ENCODE results near the gene KRTAP5-1. TPM values are rescaled to one million over a fixed set of nuclear protein-coding genes. Genes with fewer than 3 reads are reported as not detected.
A peak's percentile ranks its signal among the peaks of the same experiment; 100 is the strongest.

The KRTAP5-1 gene
- total and polyA plus RNA-seq, 4 donors, result 2.1 to 5.7 TPM; not detected in 2

DNA sequence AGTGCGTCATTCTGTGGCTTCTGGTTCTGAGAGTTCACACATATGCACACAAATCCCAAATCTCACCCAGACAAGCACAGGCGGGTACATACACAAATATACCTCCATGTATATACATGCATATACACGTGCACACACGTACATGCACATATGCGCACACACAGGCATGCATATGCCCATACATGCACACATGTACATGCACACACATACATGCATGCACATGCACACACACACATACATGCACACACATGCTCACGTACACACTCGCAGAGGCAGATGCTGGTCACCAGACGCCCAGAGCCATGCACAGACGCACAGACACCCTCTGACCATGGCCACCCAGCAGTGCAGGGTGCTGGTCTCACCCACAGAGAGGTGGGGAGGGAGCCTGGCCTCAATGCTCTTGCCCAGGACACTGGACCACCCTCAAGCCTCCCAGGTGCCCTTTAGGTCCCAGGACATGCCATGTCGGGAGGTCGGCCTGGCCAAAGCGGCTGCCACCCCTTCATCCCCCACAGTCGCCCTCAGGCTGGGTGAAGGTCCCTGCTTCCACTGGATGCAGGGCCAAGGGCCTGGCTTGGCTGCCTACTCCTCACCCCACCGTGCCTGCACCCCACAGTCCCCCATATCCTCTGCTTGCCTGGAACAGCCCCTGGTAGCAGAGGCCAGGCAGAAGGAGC, 22.5 kb downstream of the KRTAP5-1 start:
- H3K9me3 ChIP-seq (ENCODE audit: control insufficient read depth, insufficient read depth, low read length), result no peaks in the 10 kb centered on the region
- H3K36me3 ChIP-seq (ENCODE audit: control insufficient read depth, insufficient read depth, low read length), result peaks cover 98% of the 10 kb centered on the region
- H3K27ac ChIP-seq (ENCODE audit: low read depth, low read length), result no peak overlapping the region
- H3K27me3 ChIP-seq (ENCODE audit: control insufficient read depth, insufficient read depth, low read length), result no peaks in the 10 kb centered on the region
- DNase-seq (ENCODE audit: low read depth in 4 of 6, low spot score in 6 of 6), result no peak
- H3K4me3 ChIP-seq (ENCODE audit: low read depth, low read length), result no peak overlapping the region
- H3K4me1 ChIP-seq (ENCODE audit: control insufficient read depth, insufficient read depth, low read length), result peaks cover 87% of the 10 kb centered on the region
- WGBS (ENCODE audit: insufficient coverage), result 94% methylated on average over 13 of the region's 14 CpGs

- 87% methylated on average over 5 of the region's 5 CpGs for WGBS (ENCODE audit: insufficient coverage)
- Histone ChIP-seq H3K4me1 (ENCODE audit: control insufficient read depth, insufficient read depth, low read length) (peaks cover 83% of the 10 kb centered on the region), H3K27ac (ENCODE audit: low read depth, low read length) (no peak overlapping the region), H3K4me3 (ENCODE audit: low read depth, low read length) (no peak overlapping the region), H3K9me3 (ENCODE audit: control insufficient read depth, insufficient read depth, low read length) (no peaks in the 10 kb centered on the region), H3K36me3 (ENCODE audit: control insufficient read depth, insufficient read depth, low read length) (peaks cover 98% of the 10 kb centered on the region), H3K27me3 (ENCODE audit: control insufficient read depth, insufficient read depth, low read length) (no peaks in the 10 kb centered on the region)
- no peak for DNase-seq (ENCODE audit: low read depth in 4 of 6, low spot score in 6 of 6)
Observed at GRCh38 chr11:1561955-1562354, 23.1 kb downstream of the KRTAP5-1 start.

DNA sequence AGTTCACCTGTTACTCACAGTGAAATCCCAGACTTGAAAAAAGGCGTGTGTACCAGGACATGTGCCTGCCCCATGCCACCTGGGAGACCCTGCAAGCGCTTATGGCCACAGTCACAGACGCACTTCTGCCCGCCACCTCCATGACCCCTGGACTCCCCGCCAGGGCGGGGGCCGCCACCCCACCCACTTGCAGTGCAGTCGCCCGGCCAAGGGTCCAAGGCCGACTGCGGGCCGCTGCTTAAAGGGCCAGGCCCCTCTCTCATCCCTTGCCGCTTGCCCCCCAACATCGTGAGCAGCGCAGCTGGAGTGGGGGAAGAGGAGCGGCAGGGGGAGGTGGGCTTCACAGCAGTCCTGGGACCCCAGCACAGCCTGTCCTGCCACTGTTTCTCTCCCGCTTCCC, 23.8 kb downstream of the KRTAP5-1 start:
- H3K27ac ChIP-seq (ENCODE audit: low read depth, low read length), result no peak overlapping the region
- 92% methylated on average over 9 of the region's 17 CpGs for WGBS (ENCODE audit: insufficient coverage)
- H3K4me1 ChIP-seq (ENCODE audit: control insufficient read depth, insufficient read depth, low read length), result peaks cover 76% of the 10 kb centered on the region
- H3K9me3 ChIP-seq (ENCODE audit: control insufficient read depth, insufficient read depth, low read length), result no peaks in the 10 kb centered on the region
- peaks cover 95% of the 10 kb centered on the region for H3K36me3 ChIP-seq (ENCODE audit: control insufficient read depth, insufficient read depth, low read length)
- no peaks in the 10 kb centered on the region for H3K27me3 ChIP-seq (ENCODE audit: control insufficient read depth, insufficient read depth, low read length)
- no peak overlapping the region for H3K4me3 ChIP-seq (ENCODE audit: low read depth, low read length)
- DNase-seq (ENCODE audit: low read depth in 4 of 6, low spot score in 6 of 6), result no peak

DNA sequence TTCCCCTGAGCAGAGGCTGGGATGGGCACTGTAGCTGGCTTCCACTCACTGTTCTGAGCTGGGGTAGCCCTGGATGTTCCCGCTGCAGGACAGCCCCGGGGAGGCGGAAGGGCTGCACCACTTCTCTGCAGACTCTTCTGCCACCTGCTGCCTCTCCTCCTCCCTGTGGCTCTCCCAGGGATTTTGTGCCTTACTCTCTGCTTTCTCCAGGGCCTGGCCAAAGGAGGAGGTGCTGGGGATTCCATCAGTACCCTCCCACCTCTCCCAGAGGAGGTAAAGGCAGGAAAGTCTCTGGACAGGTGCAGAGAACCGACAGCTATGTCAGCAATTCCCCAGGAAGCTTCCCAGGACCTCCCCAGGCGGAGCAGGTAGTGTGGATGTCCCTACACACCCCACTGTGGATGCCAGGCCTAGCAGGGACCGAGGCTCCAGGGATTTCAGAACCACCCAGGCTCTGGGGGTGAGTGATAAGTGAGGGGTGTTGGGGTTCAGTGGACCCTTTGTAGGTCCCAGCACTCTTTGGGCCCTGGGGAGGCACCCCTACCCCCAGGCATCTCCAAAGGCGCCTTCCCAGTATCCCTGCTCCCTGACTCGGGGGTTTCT, 24.3 kb downstream of the KRTAP5-1 start:
- WGBS (ENCODE audit: insufficient coverage), result 79% methylated on average over 4 of the region's 8 CpGs
- H3K27ac ChIP-seq (ENCODE audit: low read depth, low read length), result no peak overlapping the region
- H3K27me3 ChIP-seq (ENCODE audit: control insufficient read depth, insufficient read depth, low read length), result no peaks in the 10 kb centered on the region
- no peak for DNase-seq (ENCODE audit: low read depth in 4 of 6, low spot score in 6 of 6)
- no peak overlapping the region for H3K4me3 ChIP-seq (ENCODE audit: low read depth, low read length)
- no peaks in the 10 kb centered on the region for H3K9me3 ChIP-seq (ENCODE audit: control insufficient read depth, insufficient read depth, low read length)
- peaks cover 95% of the 10 kb centered on the region for H3K36me3 ChIP-seq (ENCODE audit: control insufficient read depth, insufficient read depth, low read length)
- H3K4me1 ChIP-seq (ENCODE audit: control insufficient read depth, insufficient read depth, low read length), result peaks cover 72% of the 10 kb centered on the region

- no peak for DNase-seq (ENCODE audit: low read depth in 4 of 6, low spot score in 6 of 6)
- 78% methylated on average over 15 of the region's 15 CpGs for WGBS (ENCODE audit: insufficient coverage)
- Histone ChIP-seq H3K4me1 (ENCODE audit: control insufficient read depth, insufficient read depth, low read length) (peaks cover 72% of the 10 kb centered on the region), H3K36me3 (ENCODE audit: control insufficient read depth, insufficient read depth, low read length) (peaks cover 95% of the 10 kb centered on the region), H3K27ac (ENCODE audit: low read depth, low read length) (peak overlapping the region; percentile 86), H3K27me3 (ENCODE audit: control insufficient read depth, insufficient read depth, low read length) (no peaks in the 10 kb centered on the region), H3K4me3 (ENCODE audit: low read depth, low read length) (no peak overlapping the region), H3K9me3 (ENCODE audit: control insufficient read depth, insufficient read depth, low read length) (no peaks in the 10 kb centered on the region)
Observed at GRCh38 chr11:1560002-1560648, 25.0 kb downstream of the KRTAP5-1 start.

- no peak overlapping the region for H3K4me3 ChIP-seq (ENCODE audit: low read depth, low read length)
- peak overlapping the region; percentile 86 for H3K27ac ChIP-seq (ENCODE audit: low read depth, low read length)
- DNase-seq (ENCODE audit: low read depth in 4 of 6, low spot score in 6 of 6), result peak in 2 of 6 donors; percentile 55 to 87
- no peaks in the 10 kb centered on the region for H3K9me3 ChIP-seq (ENCODE audit: control insufficient read depth, insufficient read depth, low read length)
- no peaks in the 10 kb centered on the region for H3K27me3 ChIP-seq (ENCODE audit: control insufficient read depth, insufficient read depth, low read length)
- H3K36me3 ChIP-seq (ENCODE audit: control insufficient read depth, insufficient read depth, low read length), result peaks cover 95% of the 10 kb centered on the region
- WGBS (ENCODE audit: insufficient coverage), result 48% methylated on average over 24 of the region's 29 CpGs
- H3K4me1 ChIP-seq (ENCODE audit: control insufficient read depth, insufficient read depth, low read length), result peaks cover 70% of the 10 kb centered on the region
Observed at GRCh38 chr11:1559111-1559951, 25.8 kb downstream of the KRTAP5-1 start.

DNA sequence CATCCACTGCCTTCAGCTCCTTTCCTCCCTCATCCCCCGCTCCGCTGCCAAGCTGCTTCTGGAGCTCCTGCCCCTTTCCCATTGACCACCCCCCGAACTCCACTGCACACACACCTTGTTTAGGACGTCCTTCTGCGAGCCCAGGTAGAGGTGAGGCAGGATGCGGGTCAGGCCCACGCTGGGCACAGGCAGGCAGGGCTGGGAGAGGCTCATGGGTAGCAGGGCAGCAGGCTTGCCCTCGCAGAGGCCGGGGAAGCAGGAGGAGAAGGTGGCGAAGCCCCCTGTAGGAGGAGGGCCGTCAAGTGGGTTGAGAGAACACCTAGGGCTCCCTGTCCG, 26.3 kb downstream of the KRTAP5-1 start:
- peaks cover 69% of the 10 kb centered on the region for H3K4me1 ChIP-seq (ENCODE audit: control insufficient read depth, insufficient read depth, low read length)
- H3K9me3 ChIP-seq (ENCODE audit: control insufficient read depth, insufficient read depth, low read length), result no peaks in the 10 kb centered on the region
- no peak for DNase-seq (ENCODE audit: low read depth in 4 of 6, low spot score in 6 of 6)
- no peak overlapping the region for H3K4me3 ChIP-seq (ENCODE audit: low read depth, low read length)
- H3K27me3 ChIP-seq (ENCODE audit: control insufficient read depth, insufficient read depth, low read length), result no peaks in the 10 kb centered on the region
- 82% methylated on average over 11 of the region's 12 CpGs for WGBS (ENCODE audit: insufficient coverage)
- peaks cover 95% of the 10 kb centered on the region for H3K36me3 ChIP-seq (ENCODE audit: control insufficient read depth, insufficient read depth, low read length)
- H3K27ac ChIP-seq (ENCODE audit: low read depth, low read length), result peak overlapping the region; percentile 86

- peaks cover 65% of the 10 kb centered on the region for H3K4me1 ChIP-seq (ENCODE audit: control insufficient read depth, insufficient read depth, low read length)
- peaks cover 89% of the 10 kb centered on the region for H3K36me3 ChIP-seq (ENCODE audit: control insufficient read depth, insufficient read depth, low read length)
- no peaks in the 10 kb centered on the region for H3K9me3 ChIP-seq (ENCODE audit: control insufficient read depth, insufficient read depth, low read length)
- H3K4me3 ChIP-seq (ENCODE audit: low read depth, low read length), result no peak overlapping the region
- H3K27me3 ChIP-seq (ENCODE audit: control insufficient read depth, insufficient read depth, low read length), result no peaks in the 10 kb centered on the region
- peak overlapping the region; percentile 86 for H3K27ac ChIP-seq (ENCODE audit: low read depth, low read length)
- WGBS (ENCODE audit: insufficient coverage), result 54% methylated on average over 20 of the region's 29 CpGs
- peak in 1 of 6 donors; percentile 76 for DNase-seq (ENCODE audit: low read depth in 4 of 6, low spot score in 6 of 6)
Observed at GRCh38 chr11:1557904-1558774, 26.9 kb downstream of the KRTAP5-1 start.
